Right atrium auricular region (tissue), 2 donors: ENCODE results near the gene TMEM108. TPM values are rescaled to one million over a fixed set of nuclear protein-coding genes. Genes with fewer than 3 reads are reported as not detected.

Source experiments
- DNase-seq: peaks from one replicate; pipeline ENCODE4 v3.0.0-alpha.2; 2019; ENCODE audit warnings: low spot score
- H3K27ac ChIP-seq, 2 donors: fragments of 200-600 bp; sonication (generic); 1 replicate in 1 of 2; 2 replicates in 1 of 2; pipeline ENCODE4 v1.5.1; 2016 to 2019
- H3K27me3 ChIP-seq, 2 donors: fragments of 200-600 bp; sonication (generic); one replicate each; pipeline versions ENCODE4 v1.5.1 to v1.6.0; 2017 to 2019
- H3K36me3 ChIP-seq: fragments of 200-600 bp; sonication (generic); one replicate; pipeline ENCODE4 v1.5.1; 2016
- H3K4me1 ChIP-seq, 2 donors: fragments of 200-600 bp; sonication (generic); one replicate each; pipeline versions ENCODE4 v1.5.1 to v1.6.0; 2017 to 2019
- H3K4me3 ChIP-seq, 2 donors: fragments of 200-600 bp; sonication (generic); 1 replicate in 1 of 2; 2 replicates in 1 of 2; pipeline ENCODE4 v1.5.1; 2017 to 2019; ENCODE audit warnings: mild to moderate bottlenecking in 1 of 2, moderate library complexity in 1 of 2
- H3K9me3 ChIP-seq, 2 donors: fragments of 200-600 bp; sonication (generic); one replicate each; pipeline ENCODE4 v1.5.1; 2019
- total RNA-seq, 2 donors: library from RNA; depleted of rRNA; stranded (reverse); fragments of >200 nt; gene quantifications; one replicate each; pipeline ENCODE4 v1.1.0, GENCODE V29; 2016
- TF ChIP-seq, protein P1 (sequence below), 2 donors: fragments of 200-600 bp; sonication (generic); IDR thresholded peaks; one replicate each; pipeline ENCODE4 v1.5.1; 2019; ENCODE audit warnings: antibody characterized with exemption in 2 of 2

TMEM108 gene
- total RNA-seq, 2 donors from 2014 or later: 5.1 to 5.3 TPM

DNA sequence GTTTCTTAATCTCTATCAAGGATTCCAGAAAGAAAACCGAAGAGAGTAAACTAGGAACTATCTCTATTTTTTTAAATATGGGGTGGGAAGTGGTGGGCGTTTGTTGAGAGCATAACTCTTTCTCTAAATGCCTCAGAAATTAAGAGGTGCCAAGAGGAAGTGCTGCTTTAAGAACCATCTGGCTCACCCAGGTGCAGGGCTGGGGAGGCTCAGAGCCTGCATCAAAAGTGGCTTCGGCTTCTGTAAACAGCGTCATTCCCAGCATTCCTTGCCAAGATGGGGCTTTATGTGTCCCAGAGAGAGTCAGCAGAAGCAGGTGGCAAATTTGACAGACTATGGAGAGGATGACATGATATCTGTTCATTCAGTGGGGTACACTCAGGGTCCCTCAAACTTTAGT lies 238.4 kb downstream of the TMEM108 start:
- Histone ChIP-seq H3K4me3 (no peak overlapping the region), H3K36me3 (no peaks in the 10 kb centered on the region), H3K27ac (no peak overlapping the region), H3K27me3 (no peaks in the 10 kb centered on the region), H3K9me3 (no peaks in the 10 kb centered on the region), H3K4me1 (peaks cover 0 to 6% of the 10 kb centered on the region in 2 donors)
- TF ChIP-seq, protein P1, sequence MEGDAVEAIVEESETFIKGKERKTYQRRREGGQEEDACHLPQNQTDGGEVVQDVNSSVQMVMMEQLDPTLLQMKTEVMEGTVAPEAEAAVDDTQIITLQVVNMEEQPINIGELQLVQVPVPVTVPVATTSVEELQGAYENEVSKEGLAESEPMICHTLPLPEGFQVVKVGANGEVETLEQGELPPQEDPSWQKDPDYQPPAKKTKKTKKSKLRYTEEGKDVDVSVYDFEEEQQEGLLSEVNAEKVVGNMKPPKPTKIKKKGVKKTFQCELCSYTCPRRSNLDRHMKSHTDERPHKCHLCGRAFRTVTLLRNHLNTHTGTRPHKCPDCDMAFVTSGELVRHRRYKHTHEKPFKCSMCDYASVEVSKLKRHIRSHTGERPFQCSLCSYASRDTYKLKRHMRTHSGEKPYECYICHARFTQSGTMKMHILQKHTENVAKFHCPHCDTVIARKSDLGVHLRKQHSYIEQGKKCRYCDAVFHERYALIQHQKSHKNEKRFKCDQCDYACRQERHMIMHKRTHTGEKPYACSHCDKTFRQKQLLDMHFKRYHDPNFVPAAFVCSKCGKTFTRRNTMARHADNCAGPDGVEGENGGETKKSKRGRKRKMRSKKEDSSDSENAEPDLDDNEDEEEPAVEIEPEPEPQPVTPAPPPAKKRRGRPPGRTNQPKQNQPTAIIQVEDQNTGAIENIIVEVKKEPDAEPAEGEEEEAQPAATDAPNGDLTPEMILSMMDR (IDR thresholded peaks at IDR 0.05): no peak
- no peak for DNase-seq

DNA sequence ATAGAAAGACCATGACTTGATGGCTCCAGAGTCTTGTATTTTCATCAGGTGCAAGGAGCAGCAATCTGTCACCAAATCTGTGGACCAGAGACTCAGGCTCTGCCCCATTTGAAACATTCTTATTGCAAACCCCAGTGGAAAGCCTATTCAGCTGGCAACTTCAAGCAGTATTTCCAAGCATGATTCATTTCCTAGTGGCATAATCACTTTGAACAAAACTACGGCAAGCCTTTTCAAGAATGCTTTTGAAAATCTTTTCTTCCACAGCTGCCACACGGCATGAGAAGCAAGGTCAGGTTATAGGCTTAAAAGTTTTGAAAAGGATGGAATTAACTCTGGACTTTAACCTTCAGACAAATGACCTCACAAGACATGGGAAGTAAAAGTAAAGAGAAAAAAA lies 239.6 kb downstream of the TMEM108 start:
- peaks cover 0 to 6% of the 10 kb centered on the region in 2 donors for H3K4me1 ChIP-seq
- H3K36me3 ChIP-seq: no peaks in the 10 kb centered on the region
- H3K27me3 ChIP-seq: no peaks in the 10 kb centered on the region
- no peaks in the 10 kb centered on the region for H3K9me3 ChIP-seq
- no peak overlapping the region for H3K27ac ChIP-seq
- DNase-seq: no peak
- TF ChIP-seq, protein P1 (IDR thresholded peaks at IDR 0.05): no peak
- H3K4me3 ChIP-seq: no peak overlapping the region

DNA sequence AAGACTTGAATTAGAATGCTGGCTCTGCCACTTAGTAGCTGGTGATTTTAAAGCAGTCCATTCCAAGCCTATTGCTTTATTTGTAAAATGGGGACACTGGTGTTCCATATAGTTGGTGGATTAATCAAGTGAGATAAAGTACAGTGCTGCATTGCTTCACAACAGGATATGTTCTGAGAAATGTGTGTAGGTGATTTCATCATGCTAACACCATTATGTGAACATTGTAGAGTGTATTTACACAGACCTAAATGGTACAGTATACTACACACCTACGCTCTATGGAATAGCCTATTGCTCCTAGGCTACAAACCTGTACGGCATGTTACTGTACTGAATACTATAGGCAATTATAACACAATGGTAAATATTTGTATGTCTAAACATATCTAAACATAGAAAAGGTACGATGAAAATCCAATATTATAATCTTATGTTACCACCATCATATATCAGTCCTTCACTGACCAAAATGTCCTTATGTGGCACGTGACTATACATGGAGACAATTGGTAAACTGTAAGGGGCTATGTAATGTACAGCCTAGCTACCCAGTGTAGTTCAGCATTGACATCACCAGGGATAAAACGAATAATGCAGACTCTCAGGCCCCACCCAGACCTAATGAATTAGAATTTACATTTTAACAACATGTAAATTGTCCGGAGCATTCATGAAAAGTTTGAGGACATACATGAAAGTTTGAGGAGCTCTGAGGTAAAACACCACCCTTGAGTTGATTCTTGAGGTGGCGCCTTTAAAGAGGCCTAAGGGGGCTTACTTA lies 240.3 kb downstream of the TMEM108 start:
- no peaks in the 10 kb centered on the region for H3K27me3 ChIP-seq
- peaks cover 0 to 6% of the 10 kb centered on the region in 2 donors for H3K4me1 ChIP-seq
- no peaks in the 10 kb centered on the region for H3K9me3 ChIP-seq
- no peaks in the 10 kb centered on the region for H3K36me3 ChIP-seq
- no peak overlapping the region for H3K4me3 ChIP-seq
- TF ChIP-seq, protein P1 (IDR thresholded peaks at IDR 0.05): no peak
- DNase-seq: no peak
- H3K27ac ChIP-seq: no peak overlapping the region

DNA sequence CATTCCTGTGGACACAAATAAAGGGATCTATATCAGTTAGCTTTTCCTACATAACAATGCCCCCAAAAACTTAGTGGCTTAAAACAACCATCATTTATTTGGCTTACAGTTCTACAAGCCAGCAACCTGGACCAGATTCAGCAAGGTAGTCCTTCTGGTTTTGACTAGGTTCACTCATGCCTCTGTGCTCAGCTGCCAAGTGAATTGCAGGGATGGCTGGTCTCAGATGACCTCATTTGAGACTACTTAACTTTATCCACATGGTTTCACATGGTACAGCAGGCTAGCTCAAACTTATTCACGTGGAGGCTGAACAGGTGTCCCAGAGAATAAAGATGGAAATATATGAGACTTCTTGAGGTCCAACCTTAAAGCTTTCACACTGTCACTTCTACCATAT lies 242.4 kb downstream of the TMEM108 start:
- no peak overlapping the region for H3K4me3 ChIP-seq
- peaks cover 0 to 20% of the 10 kb centered on the region in 2 donors for H3K4me1 ChIP-seq
- no peaks in the 10 kb centered on the region for H3K36me3 ChIP-seq
- H3K9me3 ChIP-seq: no peaks in the 10 kb centered on the region
- TF ChIP-seq, protein P1 (IDR thresholded peaks at IDR 0.05): no peak
- no peaks in the 10 kb centered on the region for H3K27me3 ChIP-seq
- no peak overlapping the region for H3K27ac ChIP-seq
- DNase-seq: no peak

DNA sequence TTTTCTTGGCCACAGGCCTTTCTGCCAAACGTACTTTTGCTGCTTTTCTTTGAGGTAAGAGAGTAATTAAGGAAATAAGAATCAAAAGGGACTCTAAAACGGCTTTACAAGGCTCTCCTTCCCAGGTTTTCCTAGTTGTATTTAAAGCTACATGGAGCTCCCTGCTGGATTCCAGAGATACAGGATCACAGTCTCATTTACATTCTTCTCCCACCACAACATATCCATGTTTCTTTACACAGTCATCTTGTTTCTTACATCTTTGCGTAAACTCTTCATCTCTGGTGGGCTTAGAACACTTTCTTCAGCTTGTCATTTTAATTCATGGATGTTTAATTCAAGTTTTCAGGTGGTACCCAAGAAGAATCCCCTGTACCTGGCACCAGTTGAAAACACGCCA lies 244.0 kb downstream of the TMEM108 start:
- Histone ChIP-seq H3K4me3 (no peak overlapping the region), H3K36me3 (no peaks in the 10 kb centered on the region), H3K9me3 (no peaks in the 10 kb centered on the region), H3K27ac (no peak overlapping the region), H3K4me1 (peaks cover 0 to 22% of the 10 kb centered on the region in 2 donors), H3K27me3 (no peaks in the 10 kb centered on the region)
- DNase-seq: no peak
- TF ChIP-seq, protein P1 (IDR thresholded peaks at IDR 0.05): no peak
